Smooth muscle cell (in vitro differentiated cells): ENCODE data around the gene ZNF641. TPM values are rescaled to one million over a fixed set of nuclear protein-coding genes. Genes with fewer than 3 reads are reported as not detected.
A peak's percentile ranks its signal among the peaks of the same experiment; 100 is the strongest.

Experiments
- DNase-seq: peaks from one replicate; lab custom pipeline; 2025; ENCODE audit not compliant: unreplicated experiment; lab: John Stamatoyannopoulos, UW
- H2AFZ ChIP-seq: fragments of 200-600 bp; sonication (generic); 2 replicates; pipeline ENCODE4 v1.6.0; 2016; ENCODE audit warnings: antibody characterized with exemption, low read depth, mild to moderate bottlenecking
- H3F3A ChIP-seq: fragments of 200-600 bp; sonication (generic); 2 replicates; pipeline ENCODE4 v1.6.0; 2017; ENCODE audit warnings: antibody characterized with exemption, low read depth
- H3K27ac ChIP-seq: fragments of 200-600 bp; sonication (generic); 2 replicates; pipeline ENCODE4 v1.5.1; 2016; ENCODE audit warnings: low read depth, mild to moderate bottlenecking
- H3K27me3 ChIP-seq: fragments of 200-600 bp; sonication (generic); 2 replicates; pipeline ENCODE4 v1.6.1; 2016; ENCODE audit warnings: low read depth, mild to moderate bottlenecking
- H3K36me3 ChIP-seq: fragments of 200-600 bp; sonication (generic); 2 replicates; pipeline ENCODE4 v1.5.1; 2016; ENCODE audit warnings: low read depth
- H3K4me1 ChIP-seq: fragments of 200-600 bp; sonication (generic); 2 replicates; pipeline ENCODE4 v1.5.1; 2016; ENCODE audit warnings: low read depth
- H3K4me2 ChIP-seq: fragments of 200-600 bp; sonication (generic); 2 replicates; pipeline ENCODE4 v1.6.0; 2016; ENCODE audit warnings: mild to moderate bottlenecking
- H3K4me3 ChIP-seq: fragments of 200-600 bp; sonication (generic); 2 replicates; pipeline ENCODE4 v1.5.1; 2016; ENCODE audit warnings: mild to moderate bottlenecking
- H3K79me2 ChIP-seq: fragments of 200-600 bp; sonication (generic); 2 replicates; pipeline ENCODE4 v1.6.0; 2016; ENCODE audit warnings: low read depth, mild to moderate bottlenecking
- H3K9ac ChIP-seq: fragments of 200-600 bp; sonication (generic); 2 replicates; pipeline ENCODE4 v1.6.0; 2016; ENCODE audit warnings: low read depth
- H3K9me3 ChIP-seq: fragments of 200-600 bp; sonication (generic); replicated peaks from 2 replicates; pipeline ENCODE4 v1.5.1; 2016; ENCODE audit warnings: low read depth
- H4K20me1 ChIP-seq: fragments of 200-600 bp; sonication (generic); 2 replicates; pipeline ENCODE4 v1.6.0; 2016; ENCODE audit warnings: low read depth
- CTCF ChIP-seq: fragments of 200-600 bp; sonication (generic); IDR thresholded peaks from 2 replicates; pipeline ENCODE4 v1.5.1; 2017; ENCODE audit warnings: borderline replicate concordance, mild to moderate bottlenecking, antibody characterized with exemption; ENCODE audit not compliant: insufficient read depth, poor library complexity, severe bottlenecking
- WGBS: methylation state at CpG from one replicate; pipeline ENCODE4 v1.1.7; 2016; ENCODE audit warnings: low lambda C conversion rate; 5-methylcytosine and 5-hydroxymethylcytosine counted together
- polyA plus RNA-seq: library from polyadenylated mRNA; unstranded; fragments of >200 nt; fragmentation: Nextera tagmentation; extraction: Ambion mirVana; gene quantifications from 2 replicates; pipeline ENCODE4 v1.2.1, GENCODE V29; 2016
- total RNA-seq: library from RNA; depleted of rRNA; stranded (reverse); fragments of >200 nt; gene quantifications from 2 replicates; pipeline ENCODE4 v1.2.3, GENCODE V29; 2014

The ZNF641 gene
- total and polyA plus RNA-seq, 2 experiments from 2014 or later = 19.4 to 28.1 TPM

- Histone ChIP-seq H3K9me3 (no peaks in the 10 kb centered on the region), H3K27ac (no peak overlapping the region), H3K9ac (no peak overlapping the region), H3K4me1 (no peaks in the 10 kb centered on the region), H4K20me1 (no peaks in the 10 kb centered on the region), H3K4me3 (no peak overlapping the region), H3K27me3 (no peaks in the 10 kb centered on the region), H3K4me2 (no peak overlapping the region), H3K36me3 (no peaks in the 10 kb centered on the region), H2AFZ (no peak overlapping the region), H3K79me2 (no peaks in the 10 kb centered on the region), H3F3A (peaks cover 11% of the 10 kb centered on the region)
- TF ChIP-seq CTCF = no peak
- no peak for DNase-seq
- WGBS = 63% methylated on average over 2 of the region's 2 CpGs
These were observed 19.3 kb downstream of the ZNF641 start for GRCh38 chr12:48331399-48331798.

- H3K9me3 ChIP-seq = no peaks in the 10 kb centered on the region
- H3K27ac ChIP-seq = no peak overlapping the region
- no peaks in the 10 kb centered on the region for H3F3A ChIP-seq
- H3K9ac ChIP-seq = no peak overlapping the region
- no peaks in the 10 kb centered on the region for H4K20me1 ChIP-seq
- no peaks in the 10 kb centered on the region for H3K4me1 ChIP-seq
- H3K36me3 ChIP-seq = no peaks in the 10 kb centered on the region
- H3K79me2 ChIP-seq = no peaks in the 10 kb centered on the region
- TF ChIP-seq CTCF = no peak
- no peak overlapping the region for H3K4me3 ChIP-seq
- H2AFZ ChIP-seq = no peak overlapping the region
- 95% methylated on average over 55 of the region's 55 CpGs for WGBS
- DNase-seq = no peak
- no peak overlapping the region for H3K4me2 ChIP-seq
- H3K27me3 ChIP-seq = no peaks in the 10 kb centered on the region
These were observed 21.4 kb downstream of the ZNF641 start for GRCh38 chr12:48329199-48329939.

- Histone ChIP-seq H3K79me2 (no peaks in the 10 kb centered on the region), H3K4me1 (peaks cover 4% of the 10 kb centered on the region), H3K9ac (no peak overlapping the region), H3K4me3 (no peak overlapping the region), H3F3A (no peaks in the 10 kb centered on the region), H3K36me3 (no peaks in the 10 kb centered on the region), H3K27ac (no peak overlapping the region), H3K27me3 (no peaks in the 10 kb centered on the region), H2AFZ (no peak overlapping the region), H3K9me3 (no peaks in the 10 kb centered on the region), H3K4me2 (no peak overlapping the region), H4K20me1 (no peaks in the 10 kb centered on the region)
- DNase-seq = no peak
- no peak for TF ChIP-seq CTCF
- no CpG with 5 or more reads among the region's 2 CpGs for WGBS
These were observed 34.2 kb downstream of the ZNF641 start for GRCh38 chr12:48316491-48316890.

- peak overlapping the region; percentile 12 for H3K27ac ChIP-seq
- no peaks in the 10 kb centered on the region for H3K36me3 ChIP-seq
- H3K4me2 ChIP-seq = peak overlapping the region; percentile 9
- no peak for DNase-seq
- H3K9me3 ChIP-seq = no peaks in the 10 kb centered on the region
- peaks cover 16% of the 10 kb centered on the region for H3K4me1 ChIP-seq
- no peaks in the 10 kb centered on the region for H4K20me1 ChIP-seq
- no peak for TF ChIP-seq CTCF
- WGBS = 41% methylated on average over 3 of the region's 3 CpGs
- H3K4me3 ChIP-seq = no peak overlapping the region
- H3F3A ChIP-seq = peaks cover 8% of the 10 kb centered on the region
- no peak overlapping the region for H3K9ac ChIP-seq
- no peaks in the 10 kb centered on the region for H3K79me2 ChIP-seq
- no peaks in the 10 kb centered on the region for H3K27me3 ChIP-seq
- peak overlapping the region; percentile 22 for H2AFZ ChIP-seq
These were observed 39.4 kb downstream of the ZNF641 start for GRCh38 chr12:48311313-48311712.
